ENCODE results near the gene OCRL.

DNA sequence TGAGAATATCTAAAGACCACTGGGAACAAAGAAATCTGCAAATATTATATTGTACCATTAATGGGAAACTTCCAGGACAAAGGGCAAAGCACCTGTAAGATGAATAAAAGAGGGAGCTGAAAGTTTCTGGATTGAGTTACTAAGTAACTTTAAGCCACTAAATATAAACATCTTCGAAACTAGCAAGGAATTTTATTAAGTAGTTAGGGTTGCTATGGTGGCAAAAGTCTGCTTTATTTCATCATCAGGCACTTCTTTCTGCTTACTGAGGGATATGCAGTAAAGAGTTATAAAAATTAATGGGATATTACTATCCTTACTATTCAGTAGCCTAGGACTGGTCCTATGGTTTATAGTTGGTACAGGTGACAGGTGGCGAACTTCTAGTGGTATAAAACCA is 49.7 kb upstream of the OCRL start:
- no peak for TF ChIP-seq CTCF (IDR thresholded peaks at IDR 0.05; ENCODE audit: low read depth, low read length, missing input control)
- no peak for TF ChIP-seq RXRA (IDR thresholded peaks at IDR 0.05)
- no peak for TF ChIP-seq FOXA1 (IDR thresholded peaks at IDR 0.05)
